Cardiac muscle cell (in vitro differentiated cells and primary cell): ENCODE data around the gene TXNIP. TPM values are rescaled to one million over a fixed set of nuclear protein-coding genes. Genes with fewer than 3 reads are reported as not detected.
"Not testable (repeated sequence)": the region's sequence is repeated elsewhere in the genome, so short reads cannot be mapped to it uniquely, and the experiment has no call there.

Experiments
- DNase-seq, 2 donors: peaks; one replicate each; pipeline versions ENCODE4 v3.0.0 to v3.0.0-alpha.2; 2010 to 2017; ENCODE audit warnings: low read depth in 1 of 2, low spot score in 1 of 2
- H3K27ac ChIP-seq: fragments of 200-600 bp; sonication (generic); 2 replicates; pipeline ENCODE4 v1.5.1; 2016
- H3K27me3 ChIP-seq: fragments of 200-600 bp; sonication (generic); 2 replicates; pipeline ENCODE4 v1.6.0; 2016; ENCODE audit warnings: control low read depth
- H3K36me3 ChIP-seq: fragments of 200-600 bp; sonication (generic); 2 replicates; pipeline ENCODE4 v1.5.1; 2016; ENCODE audit warnings: control low read depth
- H3K4me1 ChIP-seq: fragments of 200-600 bp; sonication (generic); 2 replicates; pipeline ENCODE4 v1.8.1; 2017; ENCODE audit warnings: low read depth, mild to moderate bottlenecking, mixed run types
- H3K4me3 ChIP-seq: fragments of 200-600 bp; sonication (generic); 2 replicates; pipeline ENCODE4 v1.5.1; 2016; ENCODE audit warnings: mild to moderate bottlenecking
- H3K9me3 ChIP-seq: fragments of 200-600 bp; sonication (generic); 2 replicates; pipeline ENCODE4 v1.5.1; 2017; ENCODE audit warnings: low read depth, mild to moderate bottlenecking, control low read depth
- CTCF ChIP-seq: IDR thresholded peaks from 2 replicates; pipeline ENCODE4 v1.5.1; 2012; ENCODE audit warnings: low read depth, mild to moderate bottlenecking, low read length
- polyA plus RNA-seq: library from polyadenylated mRNA; unstranded; fragments of >200 nt; fragmentation: Nextera tagmentation; extraction: Ambion mirVana; gene quantifications from 2 replicates; pipeline ENCODE4 v1.2.1, GENCODE V29; 2016
- total RNA-seq: library from RNA; depleted of rRNA; stranded (reverse); fragments of >200 nt; gene quantifications from 2 replicates; pipeline ENCODE4 v1.2.3, GENCODE V29; 2016

Gene TXNIP
- total and polyA plus RNA-seq, 2 experiments from 2014 or later: 172 to 260 TPM

- no peak overlapping the region for H3K27ac ChIP-seq
- DNase-seq: peak; percentile 47 to 67
- TF ChIP-seq CTCF: peak; percentile 57
These were observed 36.3 kb upstream of the TXNIP start for GRCh38 chr1:146032631-146033219.

GRCh38 chr1:146031476-146031875, 35.1 kb upstream of the TXNIP start:
- no peaks in the 10 kb centered on the region for H3K9me3 ChIP-seq
- no peaks in the 10 kb centered on the region for H3K36me3 ChIP-seq
- DNase-seq: no peak
- no peak for TF ChIP-seq CTCF
- H3K27ac ChIP-seq: no peak overlapping the region
- H3K27me3 ChIP-seq: no peaks in the 10 kb centered on the region
- no peak overlapping the region for H3K4me3 ChIP-seq
- no peaks in the 10 kb centered on the region for H3K4me1 ChIP-seq

More at GRCh38 chr1:146032631-146033219, 36.3 kb upstream of the TXNIP start:
- H3K27me3 ChIP-seq: no peaks in the 10 kb centered on the region
- no peaks in the 10 kb centered on the region for H3K36me3 ChIP-seq
- H3K4me1 ChIP-seq: no peaks in the 10 kb centered on the region
- no peak overlapping the region for H3K4me3 ChIP-seq
- H3K9me3 ChIP-seq: no peaks in the 10 kb centered on the region

DNA sequence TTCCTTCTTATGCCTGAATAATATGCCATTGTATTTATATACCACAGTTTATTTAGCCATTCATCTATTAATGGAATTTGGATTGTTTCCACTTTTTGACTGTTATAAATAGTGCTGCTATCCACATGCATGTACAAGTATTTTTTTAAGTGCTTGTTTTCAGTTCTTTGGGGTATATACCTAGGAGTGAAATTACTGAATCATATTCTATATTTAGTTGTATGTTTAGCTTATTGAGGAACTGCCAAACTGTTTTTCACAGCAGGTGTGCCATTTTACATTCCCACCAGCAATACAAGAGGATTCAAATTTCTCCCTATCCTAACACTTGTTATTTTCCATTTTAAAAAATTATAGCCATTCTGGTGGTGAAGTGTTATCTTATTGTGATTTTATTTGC, 32.7 kb upstream of the TXNIP start:
- H3K36me3 ChIP-seq: no peaks in the 10 kb centered on the region
- TF ChIP-seq CTCF: no peak
- H3K4me3 ChIP-seq: no peak overlapping the region
- H3K27me3 ChIP-seq: no peaks in the 10 kb centered on the region
- H3K9me3 ChIP-seq: no peaks in the 10 kb centered on the region
- H3K4me1 ChIP-seq: no peaks in the 10 kb centered on the region
- no peak overlapping the region for H3K27ac ChIP-seq
- DNase-seq: no peak

DNA sequence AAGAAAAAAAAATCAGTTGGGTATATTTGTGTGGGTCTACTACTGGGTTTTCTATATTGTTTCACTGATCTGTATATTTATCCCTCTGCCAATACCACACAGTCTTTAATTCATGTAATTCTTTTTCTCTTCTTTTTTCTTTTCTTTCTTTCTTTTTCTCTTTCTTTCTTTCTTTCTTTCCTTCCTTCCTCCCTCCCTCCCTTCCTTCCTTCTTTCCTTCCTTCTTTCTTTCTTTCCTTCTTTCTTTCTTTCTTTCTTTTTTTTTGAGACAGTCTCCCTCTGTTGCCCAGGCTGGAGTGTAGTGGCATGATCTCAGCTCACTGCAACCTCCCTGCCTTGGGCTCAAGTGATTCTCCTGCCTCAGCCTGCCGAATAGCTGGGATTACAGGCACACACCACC, 30.3 kb upstream of the TXNIP start:
- not testable (repeated sequence) for DNase-seq, H3K4me3 ChIP-seq

DNA sequence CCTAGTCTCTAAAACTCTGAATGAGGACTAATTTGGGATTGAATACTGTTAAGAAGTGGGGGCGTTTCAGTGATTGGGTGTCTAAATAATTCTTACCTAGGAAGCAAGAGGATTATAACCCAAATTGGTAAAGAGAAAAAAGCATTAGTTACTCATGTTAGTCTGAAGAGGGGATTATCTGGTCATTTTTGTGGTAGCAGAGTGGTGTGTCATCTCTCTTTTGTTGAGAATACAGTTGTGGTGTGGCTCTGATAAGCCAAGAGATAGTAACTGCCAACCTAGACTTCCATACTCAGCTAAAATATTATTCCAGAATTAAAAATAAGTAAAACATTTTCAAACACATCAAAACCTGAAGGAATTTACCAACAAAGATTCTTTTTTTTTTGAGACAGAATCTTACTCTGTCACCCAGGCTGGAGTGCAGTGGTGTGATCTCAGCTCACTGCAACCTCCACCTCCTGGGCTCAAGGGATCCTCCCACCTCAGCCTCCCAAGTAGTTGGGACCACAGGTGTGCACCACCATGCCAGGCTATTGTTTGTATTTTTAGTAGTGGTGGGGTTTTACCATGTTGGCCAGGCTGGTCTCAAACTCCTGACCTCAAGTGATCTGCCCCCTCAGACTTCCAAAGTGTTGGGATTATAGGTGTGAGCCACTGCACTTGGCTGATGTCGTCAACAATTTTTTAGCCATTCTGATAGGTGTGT, 29.6 kb upstream of the TXNIP start:
- DNase-seq, H3K4me1 ChIP-seq, H3K27ac ChIP-seq, H3K36me3 ChIP-seq, H3K27me3 ChIP-seq, H3K4me3 ChIP-seq, H3K9me3 ChIP-seq: not testable (repeated sequence)

More for the DNA sequence above, 30.3 kb upstream of the TXNIP start:
- H3K9me3 ChIP-seq, H3K27ac ChIP-seq, H3K4me1 ChIP-seq, H3K36me3 ChIP-seq, H3K27me3 ChIP-seq: not testable (repeated sequence)

DNA sequence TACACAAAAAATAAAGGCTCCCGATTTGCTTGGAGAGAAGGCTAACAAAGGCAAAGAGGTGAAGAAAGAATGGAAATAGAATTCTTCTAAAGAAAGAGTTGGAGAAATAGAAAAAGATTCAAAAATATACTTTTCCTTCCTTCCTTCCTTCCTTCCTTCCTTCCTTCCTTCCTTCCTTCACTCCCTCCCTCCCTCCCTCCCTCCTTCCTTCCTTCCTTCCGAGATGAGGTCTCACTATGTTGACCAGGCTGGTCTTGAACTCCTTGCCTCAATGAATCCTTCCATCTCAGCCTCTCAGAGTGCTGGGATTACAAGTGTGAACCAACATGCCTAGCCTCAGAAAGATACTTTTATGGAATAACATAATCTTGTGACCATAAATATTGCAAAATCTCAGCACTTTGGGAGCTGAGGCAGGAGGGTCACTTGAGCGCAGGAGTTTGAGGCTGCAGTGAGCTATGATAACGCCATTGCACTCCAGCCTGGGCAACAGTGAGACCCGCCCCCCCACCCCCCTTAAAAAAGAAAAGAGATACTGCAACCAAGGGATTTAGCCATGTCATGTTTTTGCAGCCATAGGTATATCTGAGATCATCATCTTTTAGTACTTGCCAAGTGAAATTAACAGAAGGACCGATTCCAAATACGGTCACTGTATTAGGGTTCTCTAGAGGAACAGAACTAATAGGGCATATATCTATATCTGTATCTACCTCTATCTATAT, 26.2 kb upstream of the TXNIP start:
- Histone ChIP-seq H3K4me3 (no peak overlapping the region), H3K4me1 (peaks cover 5% of the 10 kb centered on the region), H3K9me3 (no peaks in the 10 kb centered on the region), H3K27ac (no peak overlapping the region), H3K27me3 (peaks cover 35% of the 10 kb centered on the region), H3K36me3 (no peaks in the 10 kb centered on the region)
- no peak for DNase-seq
- TF ChIP-seq CTCF: no peak
